Body of pancreas (tissue), 4 donors: ENCODE measurements around the gene ARHGAP18. TPM values are rescaled to one million over a fixed set of nuclear protein-coding genes. Genes with fewer than 3 reads are reported as not detected.
A peak's percentile ranks its signal among the peaks of the same experiment; 100 is the strongest.

Experiments used
- ATAC-seq: fragments of 150-250 bp; one replicate; pipeline ENCODE4 v1.9.1; 2016
- DNase-seq, 4 donors: peaks; one replicate each; pipeline ENCODE4 v3.0.0-alpha.2; 2019
- H3K27ac ChIP-seq, 4 donors: fragments of 200-600 bp; sonication (generic); 1 replicate in 3 of 4; 2 replicates in 1 of 4; pipeline versions ENCODE4 v1.5.1 to v1.6.1; 2016 to 2019; ENCODE audit warnings: mild to moderate bottlenecking in 1 of 4, mixed read lengths in 1 of 4, moderate library complexity in 1 of 4
- H3K27me3 ChIP-seq, 2 donors: fragments of 200-600 bp; sonication (generic); one replicate each; pipeline ENCODE4 v1.6.0; 2016; ENCODE audit warnings: mild to moderate bottlenecking in 1 of 2
- H3K36me3 ChIP-seq, 2 donors: fragments of 200-600 bp; sonication (generic); replicated peaks in 1 of 2; 2 replicates each; pipeline ENCODE4 v1.5.1; 2016; ENCODE audit warnings: low read depth in 2 of 2; ENCODE audit not compliant: insufficient read depth in 1 of 2
- H3K4me1 ChIP-seq: fragments of 200-600 bp; sonication (generic); one replicate; pipeline ENCODE4 v1.6.0; 2016
- H3K4me3 ChIP-seq, 2 donors: fragments of 200-600 bp; sonication (generic); 1 replicate in 1 of 2; 2 replicates in 1 of 2; pipeline ENCODE4 v1.5.1; 2016 to 2019
- H3K9me3 ChIP-seq, 3 donors: fragments of 200-600 bp; sonication (generic); 1 replicate in 2 of 3; 2 replicates in 1 of 3; pipeline ENCODE4 v1.5.1; 2016
- POLR2A ChIP-seq, 3 donors: fragments of 450-650 bp; IDR thresholded peaks; one replicate each; pipeline ENCODE4 v1.6.1; 2016; ENCODE audit warnings: antibody characterized with exemption in 3 of 3, mild to moderate bottlenecking in 2 of 3
- WGBS, 2 donors: methylation state at CpG; one replicate each; pipeline ENCODE4 v1.1.5; 2017; 5-methylcytosine and 5-hydroxymethylcytosine counted together
- intact Hi-C: fragments of 100-400 bp; cut with DNase I; formaldehyde crosslinking; loops from one replicate; pipeline ENCODE4 v1.15.1; 2023
- total RNA-seq, 2 donors: library from RNA; depleted of rRNA; stranded (reverse); fragments of >200 nt; gene quantifications; one replicate each; pipeline ENCODE4 v1.1.0, GENCODE V29; 2016
- TF ChIP-seq, protein P1 (sequence below), 7 experiments: fragments of 450-650 bp in 4 of 7; fragments of 200-600 bp in 3 of 7; sonication (generic) in 3 of 7; IDR thresholded peaks; one replicate each; pipeline ENCODE4 v1.5.1; 2016 to 2019; ENCODE audit warnings: antibody characterized with exemption in 7 of 7

Gene ARHGAP18
- total RNA-seq, 2 donors from 2014 or later = 16.2 to 30.6 TPM

DNA sequence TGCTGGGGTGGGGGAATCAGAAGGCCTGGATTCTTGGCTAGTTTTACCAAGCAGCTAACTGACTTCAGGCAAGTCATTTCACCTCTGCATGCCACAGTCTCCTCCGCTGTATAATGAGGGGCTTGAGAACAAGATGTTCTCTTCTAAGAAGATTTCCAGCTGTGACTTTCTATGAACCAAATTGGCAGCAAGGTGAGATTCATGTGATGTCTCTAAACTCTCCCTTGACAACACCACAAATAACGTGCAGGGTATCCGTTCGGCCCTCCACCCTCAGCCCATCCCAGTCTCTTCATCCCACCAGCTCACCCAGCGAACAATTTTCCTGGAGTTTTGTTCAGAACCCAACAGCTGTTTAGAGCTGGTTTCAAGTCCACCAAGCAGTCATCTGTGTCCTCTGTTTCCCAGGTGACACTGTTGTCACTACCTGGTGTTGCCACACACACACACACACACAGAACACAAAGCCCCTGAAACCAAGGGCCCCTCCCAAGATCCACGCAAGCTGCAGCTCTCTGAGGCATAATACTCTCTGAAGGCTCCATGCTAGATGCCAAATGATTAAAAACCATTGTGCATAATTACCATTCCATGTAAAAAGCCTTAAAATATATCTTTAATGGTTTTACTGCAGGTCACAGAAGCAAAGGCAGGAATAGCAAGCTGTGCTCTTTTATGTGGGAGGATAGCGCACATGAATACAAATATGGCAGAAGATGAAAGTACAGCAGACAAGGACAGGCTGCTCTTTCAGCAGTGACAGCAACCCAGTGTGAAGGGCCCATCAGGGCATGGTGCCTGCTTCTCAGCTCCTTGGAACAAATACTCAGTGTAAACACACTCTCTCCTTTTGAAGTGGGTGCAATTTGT is 48.2 kb downstream of the ARHGAP18 start:
- intact Hi-C loops = no loop called here
- no peak for TF ChIP-seq POLR2A (IDR thresholded peaks at IDR 0.05)
- TF ChIP-seq, protein P1, sequence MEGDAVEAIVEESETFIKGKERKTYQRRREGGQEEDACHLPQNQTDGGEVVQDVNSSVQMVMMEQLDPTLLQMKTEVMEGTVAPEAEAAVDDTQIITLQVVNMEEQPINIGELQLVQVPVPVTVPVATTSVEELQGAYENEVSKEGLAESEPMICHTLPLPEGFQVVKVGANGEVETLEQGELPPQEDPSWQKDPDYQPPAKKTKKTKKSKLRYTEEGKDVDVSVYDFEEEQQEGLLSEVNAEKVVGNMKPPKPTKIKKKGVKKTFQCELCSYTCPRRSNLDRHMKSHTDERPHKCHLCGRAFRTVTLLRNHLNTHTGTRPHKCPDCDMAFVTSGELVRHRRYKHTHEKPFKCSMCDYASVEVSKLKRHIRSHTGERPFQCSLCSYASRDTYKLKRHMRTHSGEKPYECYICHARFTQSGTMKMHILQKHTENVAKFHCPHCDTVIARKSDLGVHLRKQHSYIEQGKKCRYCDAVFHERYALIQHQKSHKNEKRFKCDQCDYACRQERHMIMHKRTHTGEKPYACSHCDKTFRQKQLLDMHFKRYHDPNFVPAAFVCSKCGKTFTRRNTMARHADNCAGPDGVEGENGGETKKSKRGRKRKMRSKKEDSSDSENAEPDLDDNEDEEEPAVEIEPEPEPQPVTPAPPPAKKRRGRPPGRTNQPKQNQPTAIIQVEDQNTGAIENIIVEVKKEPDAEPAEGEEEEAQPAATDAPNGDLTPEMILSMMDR (IDR thresholded peaks at IDR 0.05) = no peak
- Histone ChIP-seq H3K9me3 (no peaks in the 10 kb centered on the region), H3K4me3 (no peak overlapping the region), H3K27me3 (no peaks in the 10 kb centered on the region), H3K36me3 (no peaks in the 10 kb centered on the region), H3K4me1 (peaks cover 65% of the 10 kb centered on the region), H3K27ac (peak overlapping the region; percentile 21 to 42 (median 32))
- DNase-seq (no peak), ATAC-seq (no peak)
- WGBS, 2 donors = 86 to 88% methylated on average over 7 of the region's 7 CpGs

DNA sequence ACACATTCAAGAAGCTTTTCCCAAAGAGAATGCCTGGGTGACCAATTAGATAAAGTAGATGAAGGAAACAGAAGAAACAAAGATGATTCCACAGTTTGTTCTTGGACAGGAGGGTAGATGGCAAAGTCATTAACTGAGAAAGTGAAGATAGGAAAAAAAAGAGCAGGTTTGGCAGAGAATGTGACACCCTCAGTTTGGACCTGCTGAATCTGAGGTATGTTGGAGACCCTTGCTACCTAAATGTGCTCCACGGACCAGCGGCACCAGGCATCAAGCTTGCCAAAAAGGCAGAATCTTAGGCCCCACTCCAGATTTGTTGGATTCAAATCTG is 49.7 kb downstream of the ARHGAP18 start:
- ATAC-seq (no peak), DNase-seq (no peak)
- Histone ChIP-seq H3K4me1 (peaks cover 67% of the 10 kb centered on the region), H3K4me3 (no peak overlapping the region), H3K9me3 (no peaks in the 10 kb centered on the region), H3K27ac (peak overlapping the region in 3 of 4 donors; percentile 2 to 27 (median 21)), H3K36me3 (no peaks in the 10 kb centered on the region), H3K27me3 (no peaks in the 10 kb centered on the region)
- WGBS, 2 donors = 52 to 76% methylated on average over 2 of the region's 2 CpGs
- intact Hi-C loops = no loop called here
- no peak for TF ChIP-seq POLR2A (IDR thresholded peaks at IDR 0.05)
- TF ChIP-seq, protein P1 (IDR thresholded peaks at IDR 0.05) = no peak

DNA sequence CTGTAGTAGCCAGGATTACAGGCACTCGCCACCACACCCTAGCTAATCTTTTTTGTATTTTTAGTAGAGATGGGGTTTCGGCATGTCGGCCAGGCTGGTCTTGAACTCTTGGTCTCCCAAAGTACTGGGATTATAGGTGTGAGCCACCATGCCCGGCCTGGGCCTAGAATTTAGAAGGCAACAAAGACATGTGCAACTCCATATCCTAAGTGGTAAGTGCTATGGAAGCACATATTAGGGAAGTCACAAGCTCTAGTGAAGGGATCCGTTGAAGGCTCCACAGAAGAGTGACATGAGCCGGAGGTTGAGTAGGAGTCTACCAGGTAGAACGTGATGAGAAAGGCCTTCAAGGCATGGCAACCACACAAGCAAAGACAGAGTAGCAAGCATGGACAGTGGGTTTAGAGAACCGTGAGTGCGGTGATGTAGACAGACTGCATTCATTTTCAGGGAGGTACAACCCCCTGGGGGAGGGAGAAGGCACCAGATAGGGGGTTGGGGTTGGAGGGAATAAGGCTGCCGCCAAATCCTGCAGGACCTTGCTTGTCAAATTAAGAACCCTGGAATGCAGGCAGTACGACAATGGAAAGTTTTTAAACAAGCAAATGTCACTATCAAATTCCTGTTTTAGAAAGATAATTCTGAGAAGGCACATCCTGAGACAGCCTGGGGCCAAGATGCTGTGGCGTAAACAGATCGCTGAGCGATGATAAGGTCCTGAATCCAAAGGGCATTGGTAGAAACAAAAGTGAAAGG is 50.2 kb downstream of the ARHGAP18 start:
- intact Hi-C loops = no loop called here

DNA sequence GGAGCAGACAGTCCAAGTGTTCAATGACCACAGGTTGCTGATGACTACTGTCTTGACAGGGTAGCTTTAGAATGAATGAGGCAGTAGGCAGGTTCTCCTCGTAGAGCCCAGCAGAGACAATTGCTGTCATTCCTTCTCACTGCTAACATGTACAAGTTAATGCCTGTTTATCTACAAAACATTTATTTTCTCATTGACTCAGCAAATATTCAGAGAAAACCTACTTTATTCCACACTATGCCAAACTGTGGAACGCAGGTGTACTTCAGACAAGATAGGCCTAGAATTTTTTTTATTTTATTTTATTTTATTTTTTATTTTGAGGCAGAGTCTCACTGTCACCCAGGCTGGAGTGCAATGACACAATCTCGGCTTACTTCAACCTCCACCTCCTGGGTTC is 50.8 kb downstream of the ARHGAP18 start:
- DNase-seq (no peak), ATAC-seq (no peak)
- intact Hi-C loops = no loop called here
- TF ChIP-seq POLR2A (IDR thresholded peaks at IDR 0.05) = no peak
- TF ChIP-seq, protein P1 (IDR thresholded peaks at IDR 0.05) = no peak
- no peaks in the 10 kb centered on the region for H3K36me3 ChIP-seq
- H3K4me3 ChIP-seq = no peak overlapping the region
- no peaks in the 10 kb centered on the region for H3K9me3 ChIP-seq
- no peak overlapping the region for H3K27ac ChIP-seq
- H3K27me3 ChIP-seq = no peaks in the 10 kb centered on the region
- WGBS, 2 donors = 65 to 72% methylated on average over 3 of the region's 3 CpGs
- peaks cover 56% of the 10 kb centered on the region for H3K4me1 ChIP-seq

More for the DNA sequence above, 50.2 kb downstream of the ARHGAP18 start:
- Histone ChIP-seq H3K4me1 (peaks cover 62% of the 10 kb centered on the region), H3K9me3 (no peaks in the 10 kb centered on the region), H3K36me3 (no peaks in the 10 kb centered on the region), H3K27ac (peak overlapping the region in 3 of 4 donors; percentile 2 to 27 (median 21)), H3K27me3 (no peaks in the 10 kb centered on the region), H3K4me3 (no peak overlapping the region)
- 64 to 75% methylated on average over 14 of the region's 14 CpGs for WGBS, 2 donors
- TF ChIP-seq, protein P1 (IDR thresholded peaks at IDR 0.05) = no peak
- TF ChIP-seq POLR2A (IDR thresholded peaks at IDR 0.05) = no peak
- no peak for DNase-seq
- ATAC-seq = no peak
